SK-N-DZ (cell line): ENCODE measurements around the gene C1orf74. TPM values are rescaled to one million over a fixed set of nuclear protein-coding genes. Genes with fewer than 3 reads are reported as not detected.

Experiments
- DNase-seq: peaks from one replicate; pipeline ENCODE4 v3.0.0-alpha.2; 2015; ENCODE audit warnings: low spot score
- polyA plus RNA-seq, 2 experiments: library from polyadenylated mRNA; depleted of rRNA; stranded (reverse); fragments of >200 nt; gene quantifications; 2 replicates each; pipeline ENCODE4 v1.2.3, GENCODE V29; 2014

The C1orf74 gene
- 3.9 and 4.3 TPM in 2 replicates for polyA plus RNA-seq (2014; cell fraction: cytosol; rRNA removed)
- 2.2 and 2.4 TPM in 2 replicates for polyA plus RNA-seq (2014; cell fraction: nucleus; rRNA removed)

DNA sequence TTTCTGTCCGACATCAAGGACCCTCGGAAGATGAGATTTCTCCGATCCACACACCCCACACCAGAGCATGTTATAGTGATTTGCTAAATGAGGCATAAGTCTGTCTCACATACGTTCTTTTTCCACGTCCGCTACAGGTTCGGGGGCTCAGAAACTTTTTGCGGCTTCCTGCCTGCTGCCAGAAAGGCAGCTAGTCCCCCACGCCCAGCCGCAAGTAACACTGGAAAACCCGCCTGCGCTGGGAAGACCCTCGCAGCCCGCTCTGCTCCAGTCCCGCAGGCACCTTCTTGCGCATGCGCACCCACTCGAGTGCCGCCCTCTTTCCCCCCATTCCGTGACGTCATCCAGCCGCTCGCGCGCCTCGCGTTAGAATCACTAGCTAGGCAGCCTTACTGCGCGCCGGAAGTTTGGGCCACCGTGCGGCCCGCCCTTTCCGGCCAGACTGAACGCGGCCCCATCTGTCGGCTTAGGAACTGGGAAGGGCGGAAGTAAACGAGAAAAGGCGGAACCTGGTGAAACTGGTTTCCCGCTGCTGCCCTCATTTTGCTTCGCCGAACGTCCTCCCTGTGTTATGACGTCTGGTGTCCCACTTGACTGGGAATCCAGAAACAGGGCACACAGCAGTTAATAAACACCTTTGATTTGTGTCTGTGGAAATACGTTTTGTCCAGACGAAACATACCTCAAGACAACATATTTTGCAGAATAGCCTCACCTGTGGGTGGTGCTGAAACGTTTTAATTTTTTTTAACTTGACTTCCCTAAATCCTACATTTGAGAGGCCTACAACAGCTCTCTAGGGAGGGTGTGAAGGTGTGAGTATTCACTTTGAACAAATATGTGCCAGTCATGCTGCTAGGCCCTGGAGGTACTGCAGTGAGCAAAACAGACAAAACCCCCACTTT lies at the start of gene C1orf74:
C1orf74 (minus strand) TSS at position 295 of the 905 bp plus-strand sequence. CDS start 925 bp downstream, outside the sequence.
- DNase-seq = peak; percentile 98

DNA sequence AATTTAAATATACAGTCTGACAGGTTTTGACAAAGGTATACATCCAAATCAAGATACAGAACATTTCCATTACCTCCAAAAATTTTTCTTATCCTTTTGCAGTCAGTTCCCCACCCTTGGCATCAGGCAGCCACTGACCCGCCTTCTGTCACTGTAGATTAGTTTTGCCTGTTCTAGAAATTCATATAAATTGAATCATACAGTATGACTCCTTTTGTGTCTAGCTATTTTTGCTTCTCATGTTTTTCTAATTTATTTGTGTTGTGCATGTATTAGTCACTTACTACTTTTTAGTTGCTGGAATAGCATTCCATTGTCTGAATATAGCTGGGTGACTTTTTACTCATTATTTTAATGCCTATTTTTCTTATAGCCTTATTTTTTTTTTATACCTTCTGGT lies 47.3 kb upstream of the C1orf74 start:
- DNase-seq = no peak

DNA sequence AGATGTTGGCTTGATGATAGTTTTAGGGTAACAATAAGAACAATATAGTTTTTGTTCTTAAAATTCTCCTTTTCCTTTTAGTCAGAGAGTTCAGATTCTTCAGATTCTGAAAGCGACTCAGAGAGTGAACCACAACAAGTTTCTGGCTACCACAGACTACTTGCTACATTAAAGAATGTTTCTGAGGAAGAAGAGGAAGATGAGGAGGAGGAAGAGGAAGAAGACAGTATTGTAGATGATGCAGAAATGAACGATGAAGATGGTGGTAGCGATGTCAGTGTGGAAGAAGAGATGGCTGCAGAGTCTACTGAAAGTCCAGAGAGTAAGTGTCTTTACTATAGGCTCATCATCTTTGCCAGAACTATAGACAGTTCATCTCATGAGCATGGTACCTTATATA lies 46.4 kb upstream of the C1orf74 start:
- no peak for DNase-seq

DNA sequence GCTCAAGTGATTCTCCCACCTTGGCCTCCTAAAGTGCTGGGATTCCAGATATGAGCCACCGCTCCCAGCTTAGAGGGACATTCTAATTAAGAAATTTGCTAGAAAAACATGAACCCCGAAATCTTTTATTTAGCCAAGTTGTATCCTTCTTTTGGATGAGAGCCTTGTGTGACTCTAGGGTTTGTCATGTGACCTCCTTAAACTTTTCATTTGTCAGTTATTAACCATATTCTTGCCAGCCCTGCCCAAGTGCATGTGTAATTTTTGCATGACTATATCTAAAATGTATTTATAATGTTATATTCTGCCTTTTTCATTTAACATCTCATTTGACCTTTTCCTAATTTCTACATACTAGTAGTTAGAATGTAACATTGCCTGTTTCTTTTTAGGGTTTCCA lies 45.4 kb upstream of the C1orf74 start:
- DNase-seq = no peak

DNA sequence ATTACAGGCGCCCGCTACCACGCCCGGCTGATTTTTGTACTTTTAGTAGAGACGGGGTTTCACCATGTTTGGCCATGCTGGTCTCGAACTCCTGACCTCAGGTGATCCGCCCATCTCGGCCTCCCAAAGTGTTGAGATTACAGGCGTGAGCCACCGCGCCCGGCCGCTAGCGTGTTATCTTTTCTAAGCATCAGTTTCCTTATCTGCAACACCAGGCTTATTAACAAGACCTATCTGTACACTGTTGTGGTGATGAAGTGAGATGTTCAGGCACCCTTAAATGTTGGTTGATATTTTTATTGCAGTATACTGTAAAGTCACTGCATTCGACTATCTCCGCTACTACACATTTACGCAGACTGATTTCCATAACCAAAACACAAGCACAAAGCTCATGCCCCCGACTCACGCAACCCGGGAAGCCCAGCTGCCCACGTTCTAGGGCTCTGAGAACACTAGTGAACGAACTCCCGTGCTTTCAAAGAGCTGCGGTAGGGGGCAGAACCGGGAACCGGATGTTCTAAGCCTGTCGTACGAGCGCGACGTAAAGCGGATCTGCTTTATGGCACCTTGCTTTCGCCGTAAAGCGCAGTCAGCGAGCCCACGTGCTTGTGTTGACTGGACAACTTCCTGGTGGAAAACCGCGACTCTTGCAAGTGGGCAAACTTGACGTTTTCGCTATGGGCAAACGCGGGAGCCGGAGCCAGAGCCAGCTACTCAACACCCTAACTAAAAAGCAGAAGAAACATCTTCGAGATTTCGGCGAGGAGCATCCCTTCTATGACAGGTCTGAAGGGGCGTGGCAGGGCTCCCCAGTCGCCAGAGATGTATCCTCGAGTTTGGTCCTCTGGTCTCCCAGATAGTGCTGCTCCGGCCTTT lies 43.3 kb upstream of the C1orf74 start, which contains the start of gene UTP25:
UTP25 (plus strand) TSS at position 589 of the 879 bp plus-strand sequence; CDS start at position 681, 92 bp downstream.
- peak; percentile 95 for DNase-seq

DNA sequence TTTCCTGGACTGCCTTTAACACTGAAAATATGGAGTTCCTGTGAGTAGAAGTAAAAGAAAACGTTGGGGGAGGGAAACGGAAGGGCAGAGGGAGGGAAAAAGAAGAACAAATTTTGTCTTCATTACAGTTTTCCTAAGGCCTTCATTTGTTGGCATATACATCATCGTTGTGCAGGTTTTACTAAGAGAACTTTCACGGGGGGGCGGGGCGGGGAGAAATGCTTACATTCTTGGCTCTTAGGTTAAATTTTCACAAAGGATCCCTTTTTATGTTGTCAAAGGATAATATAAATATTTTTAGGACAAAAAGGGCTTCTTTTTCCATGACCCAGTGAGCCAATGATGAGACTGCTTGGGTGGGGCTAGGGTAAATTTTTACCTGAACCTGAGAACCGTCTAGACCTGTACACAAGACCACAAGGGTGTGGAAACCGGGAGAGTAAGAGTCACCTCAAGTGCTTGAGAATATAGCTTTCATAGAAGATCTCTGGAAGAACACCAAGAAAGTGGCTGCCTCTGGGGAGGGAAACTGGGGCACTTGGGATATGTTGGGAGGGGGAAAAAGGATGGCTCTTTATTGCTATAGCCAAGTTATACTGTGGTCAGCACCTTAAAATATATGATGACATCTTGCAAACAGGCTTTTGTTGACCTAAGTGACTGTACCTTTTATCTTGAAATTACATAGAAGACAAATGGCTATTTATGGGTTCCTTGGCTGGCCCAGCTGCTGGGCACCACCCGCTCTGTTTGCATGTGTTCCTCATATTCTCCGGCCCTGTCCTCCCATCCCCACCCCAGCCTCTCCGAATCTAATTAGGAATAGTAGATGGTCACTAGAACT lies 41.5 kb upstream of the C1orf74 start:
- no peak for DNase-seq

DNA sequence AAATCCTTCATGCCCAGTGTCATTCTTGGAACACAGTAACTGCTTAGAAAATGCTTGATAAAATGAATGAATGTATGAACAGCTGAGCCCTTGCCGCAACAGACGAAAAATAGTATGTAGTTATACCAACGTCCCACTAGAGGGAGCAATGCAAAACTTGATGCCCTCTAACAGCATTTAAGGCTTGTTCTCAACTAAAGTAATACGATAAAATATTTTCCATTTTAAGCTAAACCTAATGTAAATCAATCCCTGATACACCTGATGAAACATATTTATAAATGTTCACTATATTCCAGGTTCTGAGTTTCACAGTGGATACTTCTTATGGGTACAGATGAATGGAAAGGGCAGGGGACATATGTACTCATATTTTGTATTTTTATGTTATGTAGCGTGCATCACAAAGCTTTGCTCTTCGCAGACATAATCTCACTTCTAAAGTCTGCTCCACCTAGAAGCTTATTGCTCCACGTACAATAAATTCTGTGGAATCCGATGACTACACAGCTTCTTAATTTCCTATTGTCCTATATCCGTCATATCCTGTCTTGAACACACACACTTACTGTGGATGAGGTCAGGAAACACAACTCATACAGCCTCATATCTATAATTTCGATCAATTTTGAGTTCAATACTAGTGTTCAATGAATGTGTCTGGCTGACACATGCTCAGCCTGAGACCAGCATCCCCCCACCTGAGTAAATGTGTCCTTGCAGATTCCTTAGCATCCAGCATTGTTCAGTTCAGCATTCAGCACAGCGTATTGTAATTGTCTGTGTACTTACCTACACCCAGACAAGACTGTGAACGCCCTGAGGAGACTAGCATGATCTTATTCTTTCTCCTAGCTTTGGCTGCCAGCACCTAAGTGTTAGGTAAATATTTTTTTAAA lies 39.0 kb upstream of the C1orf74 start:
- DNase-seq = peak; percentile 59

DNA sequence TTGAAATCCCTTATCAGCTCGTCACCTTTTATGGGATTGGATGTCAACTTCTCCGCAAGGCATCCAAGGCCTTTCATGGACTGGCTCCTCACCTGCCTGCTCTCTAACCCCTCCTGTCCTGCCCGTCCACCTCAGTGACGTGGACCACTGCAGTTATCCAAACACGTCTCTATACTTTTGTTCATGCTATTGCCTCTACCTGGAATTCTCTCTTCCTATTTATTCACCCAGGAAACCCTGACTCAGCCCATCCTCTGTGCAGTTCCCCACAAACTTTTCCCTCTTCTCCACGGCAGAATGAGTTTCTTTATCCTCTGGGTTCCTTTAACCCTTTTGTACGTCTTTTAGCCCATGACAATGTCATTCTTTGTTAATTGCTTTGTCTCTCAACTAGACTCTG lies 38.3 kb upstream of the C1orf74 start:
- no peak for DNase-seq

DNA sequence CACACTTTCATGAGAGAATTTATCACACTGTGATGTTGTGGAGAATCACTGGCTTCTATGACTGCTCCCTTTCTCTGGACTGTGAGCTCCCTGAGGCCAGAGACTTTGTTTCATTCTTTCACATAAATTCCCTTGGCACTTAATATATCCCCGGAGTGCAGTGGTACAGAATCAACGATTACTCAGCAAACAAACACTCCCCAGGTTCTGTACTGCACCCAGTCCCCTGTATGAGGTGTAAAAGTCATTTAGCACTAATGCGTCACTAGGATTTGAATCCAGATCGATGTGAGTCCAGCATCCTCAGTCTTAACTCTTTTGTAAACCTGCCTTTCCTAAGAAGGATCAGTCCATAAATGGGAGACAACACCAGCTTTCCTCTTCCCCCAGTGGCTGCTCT lies 36.6 kb upstream of the C1orf74 start:
- DNase-seq = no peak

DNA sequence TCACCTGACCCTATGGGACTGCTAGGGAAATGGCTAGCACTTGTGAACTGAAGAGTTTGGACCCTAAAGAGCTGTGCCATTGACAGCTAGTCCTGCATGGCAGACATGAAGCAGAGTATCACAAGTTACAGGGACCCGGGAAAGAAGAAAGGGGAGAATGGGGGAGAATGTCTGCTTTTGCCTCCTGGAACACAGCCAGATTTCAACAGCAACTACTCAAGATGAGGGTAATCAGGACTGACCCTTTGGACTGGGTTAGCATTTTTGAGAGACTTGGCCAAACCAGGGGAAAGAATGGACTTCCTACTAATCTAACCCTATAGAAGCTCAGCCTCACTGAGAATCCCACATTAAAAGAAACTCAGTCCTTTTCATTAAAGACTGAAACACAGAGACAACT lies 34.7 kb upstream of the C1orf74 start:
- no peak for DNase-seq

DNA sequence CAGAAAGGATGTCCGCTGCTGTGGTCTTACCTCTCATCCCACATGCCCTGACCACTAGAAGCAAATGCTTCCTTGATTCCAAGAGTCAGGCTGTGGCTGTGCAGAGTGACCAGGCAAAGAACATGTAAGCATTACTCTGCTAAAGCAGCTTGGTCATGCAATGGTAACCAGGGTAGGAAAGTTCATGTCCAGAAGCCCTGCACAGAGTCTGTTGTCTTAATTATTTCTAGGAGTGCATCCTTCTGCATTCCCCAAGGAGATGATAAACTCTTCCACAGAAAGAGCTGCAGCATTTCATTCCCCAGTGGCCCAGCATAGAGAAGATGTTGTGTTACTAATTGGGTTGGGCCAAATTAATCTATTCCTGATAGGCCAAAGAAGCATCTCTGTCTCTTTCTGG lies 33.3 kb upstream of the C1orf74 start:
- DNase-seq = no peak

DNA sequence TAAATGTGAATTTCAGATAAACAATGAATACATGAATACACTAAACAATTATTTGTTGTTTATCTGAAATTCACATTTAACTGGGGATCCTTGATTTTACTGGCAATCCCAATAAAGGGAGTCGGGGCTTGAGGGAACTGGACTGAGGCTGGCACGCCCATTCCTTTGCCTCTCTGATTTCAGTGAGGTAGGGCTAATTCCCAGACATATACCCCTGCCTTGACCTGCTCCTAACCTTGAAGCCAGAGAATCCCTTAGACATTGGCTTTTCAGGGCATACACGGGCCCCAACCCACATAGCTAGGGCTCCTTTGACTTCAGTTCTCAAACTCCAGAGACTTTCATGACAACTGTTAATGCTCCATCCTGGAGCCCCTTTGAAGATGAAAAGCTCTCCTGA lies 32.6 kb upstream of the C1orf74 start:
- no peak for DNase-seq

DNA sequence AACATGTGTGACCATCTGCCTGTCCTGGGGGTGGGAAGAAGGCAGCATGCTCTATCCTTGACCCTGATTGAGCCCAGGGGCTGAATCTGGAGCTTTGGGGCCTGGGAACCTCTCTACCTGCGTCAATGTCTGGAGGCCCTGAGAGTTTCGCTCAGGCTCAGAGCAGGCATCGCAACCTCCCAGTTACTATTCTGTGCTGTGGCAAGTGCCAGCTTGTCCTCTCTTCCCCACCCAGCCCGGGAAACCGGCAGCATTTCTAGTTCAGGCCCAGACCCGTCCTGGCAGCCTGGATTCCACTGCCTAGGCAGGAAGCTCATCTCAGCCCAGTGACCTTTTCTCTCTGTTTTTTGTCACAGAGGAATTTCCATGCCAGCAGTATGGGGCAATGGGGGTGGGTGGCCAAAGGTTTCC lies 31.6 kb upstream of the C1orf74 start:
- no peak for DNase-seq

DNA sequence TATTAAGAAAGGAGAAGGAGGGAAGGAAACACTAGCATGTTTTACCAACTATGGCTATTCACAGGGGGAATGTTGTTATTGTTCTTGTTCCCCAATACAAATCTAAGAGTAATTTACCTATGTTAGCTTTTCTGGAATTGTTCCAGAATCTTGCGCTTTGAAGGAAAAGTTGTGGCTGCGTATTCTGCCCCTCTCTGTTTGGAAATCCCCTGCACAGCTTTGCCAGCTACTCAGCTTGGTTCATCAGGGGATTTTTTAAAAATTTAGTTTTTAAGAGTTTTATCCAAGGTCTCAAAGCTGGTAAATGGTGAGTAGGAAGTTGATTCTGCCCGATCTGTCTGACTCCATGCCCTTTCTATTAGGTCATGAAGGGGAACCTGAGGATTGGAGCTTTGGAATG lies 31.1 kb upstream of the C1orf74 start:
- no peak for DNase-seq

DNA sequence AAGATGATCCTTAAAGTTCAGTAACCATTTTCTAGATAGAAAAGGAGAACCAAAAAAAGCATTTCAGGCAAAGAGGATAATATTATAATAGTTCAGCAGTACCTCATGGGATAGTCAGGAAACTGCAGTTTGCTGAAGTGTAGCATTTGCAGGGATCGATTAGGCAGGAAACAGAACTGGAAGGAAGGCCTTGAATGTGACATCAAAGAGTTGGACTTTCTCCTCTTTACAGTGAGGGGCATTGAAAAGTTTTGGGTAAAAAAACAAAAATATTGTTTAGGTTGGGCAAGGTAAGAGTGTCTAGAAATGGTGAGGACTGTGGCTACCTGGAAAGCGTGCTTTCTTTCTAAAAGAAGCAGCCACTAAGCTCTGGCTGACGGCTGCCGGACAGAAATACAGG lies 29.5 kb upstream of the C1orf74 start:
- no peak for DNase-seq

DNA sequence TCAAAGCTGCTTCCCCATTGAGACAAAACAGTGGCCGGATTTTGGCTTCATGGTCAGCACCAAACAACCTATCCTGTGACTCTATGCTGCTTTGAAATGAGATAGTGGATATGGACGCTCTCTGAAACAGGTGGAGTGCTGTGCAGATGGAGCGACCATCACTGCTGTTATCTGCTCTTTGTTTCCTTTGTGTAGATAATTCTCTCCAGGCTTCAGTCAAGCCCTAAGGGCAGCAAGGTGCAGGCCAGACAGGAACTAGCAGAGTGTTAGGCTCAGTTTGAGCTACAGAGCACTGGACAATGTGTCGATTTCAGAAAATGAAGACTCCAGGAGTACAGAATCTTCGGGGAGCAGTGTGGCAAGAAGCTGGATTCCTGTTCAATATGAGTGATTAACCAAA lies 26.4 kb upstream of the C1orf74 start:
- no peak for DNase-seq

DNA sequence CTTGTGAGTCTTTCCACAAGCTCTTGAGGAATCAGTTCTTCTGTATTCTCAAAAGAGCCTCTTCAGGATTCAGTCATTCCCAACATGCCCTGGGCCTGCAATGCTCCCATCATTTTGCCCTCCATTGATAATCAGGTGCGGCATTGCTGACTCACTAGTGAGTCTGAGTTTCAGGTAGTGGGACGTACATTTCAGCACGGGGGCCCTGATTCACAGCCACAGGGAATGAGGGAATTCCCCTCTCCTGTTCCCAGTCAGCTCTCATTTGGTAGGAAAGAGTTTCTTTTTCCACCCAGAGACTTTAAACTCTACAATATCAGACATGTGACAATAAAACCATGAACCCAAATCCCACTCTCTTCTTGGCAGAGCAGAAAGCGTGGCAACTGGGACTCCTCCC lies 25.3 kb upstream of the C1orf74 start:
- DNase-seq = no peak

DNA sequence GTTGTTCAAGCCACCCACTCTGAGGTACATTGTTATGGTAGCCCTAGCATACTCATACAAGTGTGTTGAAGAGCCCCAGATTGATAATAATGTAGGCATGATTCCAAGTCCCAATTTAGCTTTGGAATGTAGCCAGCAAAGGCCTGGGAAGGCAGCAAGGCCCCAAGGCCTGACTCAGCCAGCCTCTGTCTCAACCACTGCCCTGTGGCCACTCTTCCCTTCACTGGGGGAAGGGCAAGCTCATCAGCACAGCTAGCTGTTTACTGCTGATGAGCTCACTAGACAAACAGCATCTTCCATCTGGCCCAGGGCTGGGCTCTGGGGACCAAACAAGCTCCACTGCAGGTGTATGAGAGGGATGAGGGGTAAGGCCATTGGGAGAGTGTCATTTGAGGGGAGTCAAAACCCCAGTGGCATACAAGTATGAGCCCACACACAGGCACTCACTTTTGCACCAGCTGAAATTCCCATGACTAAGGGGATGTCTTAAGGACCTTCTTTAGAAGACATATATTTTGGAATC lies 23.8 kb upstream of the C1orf74 start:
- no peak for DNase-seq

DNA sequence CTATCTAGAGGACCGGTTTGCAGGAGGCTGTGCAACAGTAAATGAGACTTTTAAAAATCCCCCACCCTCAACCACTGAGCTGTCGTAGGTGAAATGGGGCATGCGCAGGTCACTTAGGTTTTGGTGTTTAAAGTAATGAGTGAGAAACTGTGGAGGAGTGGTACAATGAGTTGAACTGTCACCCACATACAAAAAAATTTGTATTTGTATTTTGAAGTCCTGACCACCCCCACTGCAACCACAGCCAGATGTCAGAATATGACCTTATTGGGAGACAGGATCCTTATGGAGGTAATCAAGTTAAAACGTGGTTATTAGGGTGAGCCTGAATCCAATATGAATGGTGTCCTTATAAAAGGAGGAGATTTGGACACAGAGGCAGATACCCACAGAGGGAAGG lies 23.1 kb upstream of the C1orf74 start:
- DNase-seq = no peak
